Measurements from ENCODE around the gene VIPR2.
"Not testable (repeated sequence)": the region's sequence is repeated elsewhere in the genome, so short reads cannot be mapped to it uniquely, and the experiment has no call there.

Gene VIPR2

GRCh38 chr7:159103382-159104187 lies 41.1 kb downstream of the VIPR2 start:
- DNase-seq = no peak

- no peak for DNase-seq
Observed at GRCh38 chr7:159102681-159103381, 41.8 kb downstream of the VIPR2 start.

- DNase-seq = not testable (repeated sequence)
Observed at GRCh38 chr7:159101661-159102091, 43.0 kb downstream of the VIPR2 start.

- not testable (repeated sequence) for DNase-seq
Observed at GRCh38 chr7:159101083-159101395, 43.6 kb downstream of the VIPR2 start.

DNA sequence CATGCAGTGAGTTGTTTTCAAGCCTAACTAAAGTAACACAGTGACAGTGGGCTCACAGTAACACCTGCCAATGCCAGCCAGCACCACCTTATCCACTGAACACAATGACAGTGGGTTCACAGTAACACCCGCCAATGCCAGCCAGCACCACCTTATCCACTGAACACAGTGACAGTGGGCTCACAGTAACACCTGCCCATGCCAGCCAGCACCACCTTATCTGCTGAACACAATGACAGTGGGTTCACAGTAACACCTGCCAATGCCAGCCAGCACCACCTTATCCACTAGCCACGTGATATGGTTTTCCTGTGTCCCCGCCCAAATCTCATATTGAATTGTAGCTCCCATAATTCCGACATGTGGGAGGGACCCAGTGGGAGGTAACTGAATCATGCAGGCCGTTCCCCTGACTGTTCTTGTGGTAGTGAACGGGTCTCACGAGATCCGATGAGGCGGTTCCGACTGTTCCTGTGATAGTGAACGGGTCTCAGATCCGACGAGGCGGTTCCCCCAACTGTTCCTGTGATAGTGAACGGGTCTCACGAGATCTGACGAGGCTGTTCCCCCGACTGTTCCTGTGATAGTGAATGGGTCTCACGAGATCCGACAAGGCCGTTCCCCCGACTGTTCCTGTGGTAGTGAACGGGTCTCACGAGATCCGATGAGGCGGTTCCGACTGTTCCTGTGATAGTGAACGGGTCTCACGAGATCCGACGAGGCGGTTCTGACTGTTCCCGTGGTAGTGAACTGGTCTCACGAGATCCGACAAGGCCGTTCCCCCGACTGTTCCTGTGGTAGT lies 44.2 kb downstream of the VIPR2 start:
- not testable (repeated sequence) for DNase-seq

GRCh38 chr7:159099711-159100231 lies 44.9 kb downstream of the VIPR2 start:
- no peak for DNase-seq

DNA sequence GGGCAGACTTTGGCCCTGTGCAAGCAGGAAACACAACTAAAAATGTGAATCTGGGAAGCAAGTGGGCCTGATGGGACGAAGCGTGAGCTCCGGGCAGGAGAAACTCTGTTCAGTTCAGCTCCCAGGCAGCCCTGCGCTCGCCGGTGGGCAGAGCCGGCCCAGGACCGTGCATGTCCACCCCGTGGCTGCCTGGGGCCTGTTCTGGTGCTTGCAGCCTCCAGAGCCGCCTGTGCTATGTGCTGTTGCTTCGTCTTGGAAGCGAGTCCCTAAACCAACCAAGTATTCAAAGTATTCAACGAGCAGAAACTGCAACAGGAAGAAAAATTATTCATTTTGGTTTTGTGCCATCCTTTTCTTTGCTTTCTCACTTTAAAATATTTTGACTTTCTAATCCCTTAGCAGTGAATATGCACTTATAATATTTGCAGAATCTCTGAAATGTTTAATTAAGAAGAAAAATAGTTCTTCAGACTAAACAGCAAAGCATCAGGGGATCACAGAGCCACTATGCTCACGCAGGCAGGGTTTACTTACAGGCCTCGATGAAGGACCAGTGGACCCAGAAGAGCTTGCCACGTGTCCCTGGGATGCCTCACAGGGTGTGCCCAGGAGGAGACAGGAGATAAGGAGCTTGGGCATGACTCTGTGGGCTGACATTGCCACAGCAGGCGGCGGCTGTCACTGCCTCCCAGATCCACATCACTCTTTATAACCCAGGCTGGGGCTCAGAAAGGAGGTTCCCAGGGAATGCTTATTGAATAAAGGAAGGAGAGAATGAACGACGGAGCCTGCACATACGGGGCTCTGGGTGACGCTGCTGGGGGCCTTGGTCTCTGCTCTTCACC lies 45.6 kb downstream of the VIPR2 start:
- no peak for DNase-seq

GRCh38 chr7:159098424-159098786 lies 46.3 kb downstream of the VIPR2 start:
- DNase-seq = no peak

DNA sequence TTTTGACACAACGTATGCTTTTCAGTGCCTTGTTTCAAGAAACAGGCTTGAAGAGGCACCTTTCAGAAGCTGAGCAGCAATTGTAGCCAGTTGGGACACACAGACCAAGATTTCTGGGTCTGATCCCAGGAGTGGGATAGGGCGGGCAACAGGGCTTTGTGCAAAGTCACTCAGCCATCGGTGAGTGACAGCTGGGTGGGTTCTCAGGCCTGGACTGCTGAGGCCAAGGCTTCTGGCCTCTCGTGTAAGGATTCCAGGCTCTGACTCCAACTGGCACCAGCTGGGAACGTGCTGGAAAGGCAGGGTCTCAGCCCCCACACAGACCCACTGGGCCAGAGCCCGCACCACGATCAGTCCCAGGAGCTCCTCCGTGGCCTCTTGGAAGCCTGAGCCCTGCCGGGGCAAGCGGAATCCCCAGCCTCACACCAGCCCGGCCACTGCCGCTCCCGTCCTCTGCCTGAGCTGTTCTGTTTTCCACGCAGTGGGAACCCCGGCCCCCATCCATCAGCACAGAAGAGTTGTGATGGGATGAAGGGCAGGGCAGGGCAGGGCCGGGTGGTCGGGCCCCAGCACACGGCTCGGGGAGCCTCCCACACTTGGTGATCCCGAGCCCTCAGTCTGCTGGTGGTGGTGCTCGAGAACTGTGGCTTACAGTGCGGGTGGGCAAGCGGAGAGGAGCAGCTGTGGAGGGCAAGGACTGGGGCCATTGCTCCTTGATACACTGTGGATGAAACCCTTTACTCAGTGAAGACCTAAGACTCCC lies 46.8 kb downstream of the VIPR2 start:
- DNase-seq = no peak

- DNase-seq = no peak
Observed at GRCh38 chr7:159096736-159097581, 47.7 kb downstream of the VIPR2 start.

GRCh38 chr7:159095979-159096411 lies 48.7 kb downstream of the VIPR2 start:
- DNase-seq = no peak

DNA sequence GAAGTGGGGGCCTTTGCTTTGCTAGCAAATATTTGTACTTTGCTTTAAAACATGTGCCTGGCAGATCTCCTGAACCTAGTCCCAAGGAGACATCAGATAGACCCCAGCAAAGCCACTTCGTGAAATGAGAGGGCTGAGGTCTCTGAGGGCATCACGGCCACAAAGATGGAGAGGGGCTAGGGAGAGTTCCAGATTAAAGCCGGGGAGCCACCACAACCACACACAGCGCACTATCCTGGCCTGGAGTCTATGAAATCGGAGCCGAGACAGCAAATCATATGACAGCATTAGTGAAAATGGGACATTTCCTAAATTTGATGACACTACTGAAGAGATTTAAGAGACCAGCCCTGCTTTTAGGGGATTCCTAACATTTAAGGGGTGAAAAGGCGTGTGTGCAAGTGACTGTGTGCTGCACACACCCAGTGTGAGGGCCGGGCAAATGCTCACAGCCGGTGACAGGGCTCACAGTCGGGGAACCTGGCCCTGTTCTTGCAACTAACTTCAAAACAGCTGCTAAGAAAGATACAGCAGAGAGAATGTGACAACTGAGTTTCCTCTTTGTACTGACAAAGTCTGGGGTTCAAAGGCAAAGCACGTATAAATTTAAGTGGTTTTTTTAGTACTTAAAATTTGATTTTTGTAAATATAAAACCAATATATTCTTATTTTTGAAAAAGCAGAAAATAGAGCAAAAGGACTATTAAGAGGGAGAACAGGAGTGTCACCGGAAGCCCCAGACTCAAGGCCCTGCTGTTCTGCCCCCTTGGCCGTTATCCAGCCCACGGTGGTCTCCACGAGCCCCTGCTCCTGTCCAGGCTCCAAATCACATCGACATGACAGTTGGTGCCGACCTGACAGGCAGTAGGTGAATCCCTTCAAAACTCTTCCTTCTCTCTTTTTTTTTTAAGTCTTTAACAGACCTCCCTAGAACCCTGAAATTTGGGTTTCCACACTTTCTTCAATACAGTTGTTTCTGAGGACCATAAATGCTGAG lies 49.5 kb downstream of the VIPR2 start:
- DNase-seq = no peak

GRCh38 chr7:159094023-159094740 lies 50.5 kb downstream of the VIPR2 start:
- no peak for DNase-seq

- no peak for DNase-seq
Observed at GRCh38 chr7:159093351-159093971, 51.2 kb downstream of the VIPR2 start.

DNA sequence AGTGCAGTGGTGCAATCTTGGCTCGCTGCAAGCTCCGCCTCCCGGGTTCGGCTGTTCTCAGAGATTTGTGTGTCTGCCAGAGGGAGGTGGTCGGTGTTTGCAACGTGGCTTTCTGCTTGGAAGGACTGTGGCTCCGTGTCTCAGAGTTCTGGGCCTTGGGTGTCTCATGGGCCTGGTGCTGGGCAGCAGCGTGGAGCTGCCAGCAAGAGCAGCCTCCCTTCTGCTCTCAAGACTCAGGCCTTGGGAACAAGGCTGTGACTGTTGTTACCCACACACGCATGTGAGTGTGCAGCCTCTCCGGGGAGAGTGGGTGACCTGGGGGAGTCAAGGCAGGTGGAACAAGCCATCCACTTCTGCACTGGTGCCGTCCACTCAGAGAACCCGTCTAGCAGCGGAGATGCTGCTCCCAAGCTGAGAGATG lies 52.0 kb downstream of the VIPR2 start:
- DNase-seq = no peak

- DNase-seq = no peak
Observed at GRCh38 chr7:159091480-159092475, 52.9 kb downstream of the VIPR2 start.

- no peak for DNase-seq
Observed at GRCh38 chr7:159091041-159091440, 53.6 kb downstream of the VIPR2 start.

Data from activated gamma-delta T cell (primary cell).